ENCODE results near the gene RRM1. TPM values are rescaled to one million over a fixed set of nuclear protein-coding genes. Genes with fewer than 3 reads are reported as not detected.

RRM1 gene
- 72.0 to 88.8 TPM (median 80.4 TPM) in 5 replicates for total RNA-seq (2022; extraction: Qiagen RNA extraction)

DNA sequence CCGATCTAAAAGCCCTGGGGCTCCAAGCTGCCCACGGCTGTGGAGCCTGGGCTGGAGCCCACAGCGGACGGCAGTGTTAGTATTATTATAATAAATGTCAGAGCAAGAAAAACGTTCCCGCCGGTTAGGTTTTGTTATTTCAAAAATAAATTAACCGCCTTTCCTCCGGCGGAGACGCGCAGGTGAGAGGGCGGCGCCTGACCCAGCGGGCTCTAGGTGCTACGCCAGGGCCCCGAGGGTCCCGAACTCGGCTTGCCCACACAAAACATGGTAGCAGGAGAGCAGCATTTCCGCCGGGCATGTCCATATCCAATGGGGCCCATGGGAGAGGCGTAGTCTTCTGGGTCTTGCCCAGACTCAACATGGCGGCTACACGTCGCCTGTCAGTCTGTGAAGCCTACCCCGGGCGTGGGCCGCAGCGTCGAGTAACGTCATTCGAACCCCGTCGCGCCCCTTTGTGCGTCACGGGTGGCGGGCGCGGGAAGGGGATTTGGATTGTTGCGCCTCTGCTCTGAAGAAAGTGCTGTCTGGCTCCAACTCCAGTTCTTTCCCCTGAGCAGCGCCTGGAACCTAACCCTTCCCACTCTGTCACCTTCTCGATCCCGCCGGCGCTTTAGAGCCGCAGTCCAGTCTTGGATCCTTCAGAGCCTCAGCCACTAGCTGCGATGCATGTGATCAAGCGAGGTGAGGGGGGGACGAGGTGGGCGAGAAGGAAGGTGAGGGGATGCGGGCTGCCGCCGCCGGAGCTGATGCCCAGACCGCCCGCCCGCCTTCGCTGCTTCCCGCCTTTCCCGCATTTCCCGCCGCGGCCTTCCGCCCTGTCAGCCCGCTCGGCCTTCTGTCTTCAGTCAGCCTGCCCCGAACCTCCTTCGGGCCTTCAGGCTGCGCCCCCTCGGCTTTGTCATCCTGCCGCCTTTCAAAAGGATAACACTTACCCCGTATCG is at the start of gene RRM1:
TSS of gene RRM1 (plus strand) at position 452 of the 944 bp plus-strand sequence. CDS start at position 666, 214 bp downstream.

Other genes with a start within 250 kb of the RRM1 start
- 22.6 to 28.1 TPM (median 25.7 TPM) in 5 replicates for gene STIM1, start 239.1 kb upstream of the RRM1 start, total RNA-seq (2022; extraction: Qiagen RNA extraction)

Data from A549 treated with Mapracorat at 1 μM for 4 hours (cell line).